Activated B cell treated with CpG ODN at 0.5 μM for 24 hours (primary cell): Measurements from ENCODE around the gene PRKAR2A. TPM values are rescaled to one million over a fixed set of nuclear protein-coding genes. Genes with fewer than 3 reads are reported as not detected.

ENCODE experiments used
- ATAC-seq: fragments of 200-7000 bp; cut with Tn5 transposase; one replicate; pipeline ENCODE4 v1.10.0; 2021; ENCODE audit warnings: low read depth, mild to moderate bottlenecking, moderate library complexity
- CTCF ChIA-PET: fragments of 350-600 bp; sonication (Branson Sonifier 250); formaldehyde crosslinking; loops from one replicate; lab custom pipeline; 2021; ENCODE audit warnings: antibody characterized with exemption; lab: Charles Lee
- POLR2A ChIA-PET: fragments of 350-600 bp; sonication (Branson Sonifier 250); formaldehyde crosslinking; loops from one replicate; lab custom pipeline; 2021; ENCODE audit warnings: antibody characterized with exemption; lab: Charles Lee
- DNase-seq: peaks from one replicate; pipeline ENCODE4 v3.0.0; 2022
- H3K27ac Mint-ChIP-seq: one replicate; pipeline ENCODE4 v1.8.0; 2020; ENCODE audit warnings: mixed read lengths
- H3K27me3 Mint-ChIP-seq: one replicate; pipeline ENCODE4 v1.8.0; 2021; ENCODE audit warnings: mixed read lengths
- H3K36me3 Mint-ChIP-seq: one replicate; pipeline ENCODE4 v1.8.0; 2021; ENCODE audit warnings: low read depth, mixed read lengths
- H3K4me1 Mint-ChIP-seq: one replicate; pipeline ENCODE4 v1.8.0; 2021; ENCODE audit warnings: mixed read lengths
- H3K4me3 Mint-ChIP-seq: one replicate; pipeline ENCODE4 v1.8.0; 2020; ENCODE audit warnings: mild to moderate bottlenecking, mixed read lengths
- H3K9me3 Mint-ChIP-seq: one replicate; pipeline ENCODE4 v1.8.0; 2020; ENCODE audit warnings: mixed read lengths
- CTCF ChIP-seq: fragments of 200-600 bp; IDR thresholded peaks from one replicate; pipeline ENCODE4 v1.8.0; 2022; ENCODE audit warnings: antibody characterized with exemption, mild to moderate bottlenecking
- intact Hi-C: fragments of 100-400 bp; cut with micrococcal nuclease; formaldehyde crosslinking; loops from one replicate; pipeline ENCODE4 v1.15.1; 2024
- total RNA-seq: library from RNA; stranded (reverse); gene quantifications from 2 replicates; pipeline ENCODE4 v1.2.3, GENCODE V29; 2022

The PRKAR2A gene
- total RNA-seq, 1 donor from 2014 or later: 28.0 TPM

GRCh38 chr3:48881652-48882114 lies 34.0 kb upstream of the PRKAR2A start:
- H3K36me3 Mint-ChIP-seq: peaks cover 22% of the 10 kb centered on the region
- no peak overlapping the region for H3K27ac Mint-ChIP-seq

GRCh38 chr3:48881006-48881405 lies 33.3 kb upstream of the PRKAR2A start:
- intact Hi-C loops: no loop called here
- POLR2A ChIA-PET: no interaction called here
- Mint-ChIP-seq H3K4me3 (no peak overlapping the region), H3K27me3 (no peaks in the 10 kb centered on the region), H3K9me3 (no peaks in the 10 kb centered on the region), H3K36me3 (peaks cover 22% of the 10 kb centered on the region), H3K27ac (no peak overlapping the region), H3K4me1 (peaks cover 7% of the 10 kb centered on the region)
- ATAC-seq: no peak
- DNase-seq: no peak
- CTCF ChIA-PET: no interaction called here
- TF ChIP-seq CTCF: no peak

More at GRCh38 chr3:48881652-48882114, 34.0 kb upstream of the PRKAR2A start:
- CTCF ChIA-PET: no interaction called here
- DNase-seq (no peak), ATAC-seq (no peak)
- Mint-ChIP-seq H3K27me3 (no peaks in the 10 kb centered on the region), H3K9me3 (no peaks in the 10 kb centered on the region), H3K4me3 (no peak overlapping the region), H3K4me1 (peaks cover 7% of the 10 kb centered on the region)
- TF ChIP-seq CTCF: no peak
- intact Hi-C loops: no loop called here
- POLR2A ChIA-PET: interaction anchor here (0.6 kb wide), 1 partner anchor 15 kb away, joined by 5 read pairs; no protein-coding TSS in a partner anchor

GRCh38 chr3:48879994-48880377 lies 32.3 kb upstream of the PRKAR2A start:
- DNase-seq (no peak), ATAC-seq (no peak)
- no peak overlapping the region for H3K4me3 Mint-ChIP-seq
- H3K4me1 Mint-ChIP-seq: peaks cover 7% of the 10 kb centered on the region
- no peak for TF ChIP-seq CTCF
- no peaks in the 10 kb centered on the region for H3K27me3 Mint-ChIP-seq
- intact Hi-C loops: no loop called here
- H3K9me3 Mint-ChIP-seq: no peaks in the 10 kb centered on the region
- H3K36me3 Mint-ChIP-seq: peaks cover 18% of the 10 kb centered on the region
- CTCF ChIA-PET: no interaction called here
- POLR2A ChIA-PET: interaction anchor here (0.5 to 0.7 kb wide), 2 partner anchors 20 to 28 kb away, joined by 7 to 8 read pairs; no protein-coding TSS in a partner anchor
- no peak overlapping the region for H3K27ac Mint-ChIP-seq

GRCh38 chr3:48879307-48879993 lies 31.8 kb upstream of the PRKAR2A start:
- no peaks in the 10 kb centered on the region for H3K9me3 Mint-ChIP-seq
- ATAC-seq (no peak), DNase-seq (no peak)
- peaks cover 16% of the 10 kb centered on the region for H3K36me3 Mint-ChIP-seq
- CTCF ChIA-PET: interaction anchor here (0.7 kb wide), 1 partner anchor 129 kb away, joined by 3 read pairs; no protein-coding TSS in a partner anchor
- POLR2A ChIA-PET: interaction anchor here (0.6 to 0.7 kb wide), 2 partner anchors 21 to 51 kb away, joined by 3 to 7 read pairs; no protein-coding TSS in a partner anchor
- peaks cover 7% of the 10 kb centered on the region for H3K4me1 Mint-ChIP-seq
- H3K27me3 Mint-ChIP-seq: no peaks in the 10 kb centered on the region
- no peak for TF ChIP-seq CTCF
- H3K4me3 Mint-ChIP-seq: no peak overlapping the region
- intact Hi-C loops: no loop called here
- peak overlapping the region; percentile 2 for H3K27ac Mint-ChIP-seq

- Mint-ChIP-seq H3K36me3 (peaks cover 14% of the 10 kb centered on the region), H3K27me3 (no peaks in the 10 kb centered on the region), H3K4me1 (peaks cover 7% of the 10 kb centered on the region), H3K9me3 (no peaks in the 10 kb centered on the region), H3K27ac (no peak overlapping the region), H3K4me3 (no peak overlapping the region)
- intact Hi-C loops: no loop called here
- DNase-seq: no peak
- TF ChIP-seq CTCF: no peak
- no peak for ATAC-seq
- POLR2A ChIA-PET: no interaction called here
- CTCF ChIA-PET: no interaction called here
These were observed 30.0 kb upstream of the PRKAR2A start for GRCh38 chr3:48877671-48878070.
